Astrocyte of the cerebellum (primary cell): ENCODE data around the gene LRIG1.

ENCODE experiments used
- DNase-seq: peaks from one replicate; pipeline ENCODE4 v3.0.0-alpha.2; 2011; ENCODE audit warnings: low read depth
- H3K4me3 ChIP-seq: 2 replicates; pipeline ENCODE4 v1.5.1; 2011; ENCODE audit warnings: mild to moderate bottlenecking, low read depth, low read length, moderate library complexity
- CTCF ChIP-seq: IDR thresholded peaks from 2 replicates; pipeline ENCODE4 v1.5.1; 2012; ENCODE audit warnings: low read length, low read depth, moderate library complexity, mild to moderate bottlenecking; ENCODE audit errors: missing control alignments
- in situ Hi-C: cut with HindIII; loops from 2 replicates; pipeline ENCODE4 v1.10.0; 2017; ENCODE audit warnings: low sequenced_read_pairs

Gene LRIG1

GRCh38 chr3:66403323-66403990 is 97.4 kb downstream of the LRIG1 start:
- no peak for DNase-seq
- no peak overlapping the region for H3K4me3 ChIP-seq
- no peak for TF ChIP-seq CTCF
- in situ Hi-C loops: no loop called here

- TF ChIP-seq CTCF: no peak
- no peak for DNase-seq
- in situ Hi-C loops: no loop called here
- no peak overlapping the region for H3K4me3 ChIP-seq
Measured at GRCh38 chr3:66402596-66403290, 98.1 kb downstream of the LRIG1 start.

- in situ Hi-C loops: no loop called here
- H3K4me3 ChIP-seq: no peak overlapping the region
- no peak for TF ChIP-seq CTCF
- DNase-seq: no peak
Measured at GRCh38 chr3:66401675-66402491, 98.9 kb downstream of the LRIG1 start.

- no peak for DNase-seq
- no peak overlapping the region for H3K4me3 ChIP-seq
- no peak for TF ChIP-seq CTCF
- in situ Hi-C loops: no loop called here
Measured at GRCh38 chr3:66401157-66401550, 99.7 kb downstream of the LRIG1 start.

- no peak for TF ChIP-seq CTCF
- in situ Hi-C loops: no loop called here
- DNase-seq: no peak
- no peak overlapping the region for H3K4me3 ChIP-seq
Measured at GRCh38 chr3:66400411-66401156, 100.2 kb downstream of the LRIG1 start.
